LHCN-M2 (cell line): Measurements from ENCODE around the gene PCGF3. TPM values are rescaled to one million over a fixed set of nuclear protein-coding genes. Genes with fewer than 3 reads are reported as not detected.
"Not testable (repeated sequence)": the region's sequence is repeated elsewhere in the genome, so short reads cannot be mapped to it uniquely, and the experiment has no call there.

Experiments used
- DNase-seq: peaks from one replicate; pipeline ENCODE4 v3.0.0-alpha.2; 2012; ENCODE audit warnings: low read depth
- total RNA-seq: library from RNA; depleted of rRNA; stranded (reverse); fragments of >200 nt; gene quantifications from 2 replicates; pipeline ENCODE4 v1.2.3, GENCODE V29; 2014; rRNA removed

Gene PCGF3
- total RNA-seq, 1 experiment from 2014 or later, result 66.3 TPM

GRCh38 chr4:794900-795725, 89.5 kb downstream of the PCGF3 start:
- no peak for DNase-seq

GRCh38 chr4:795726-796119, 90.1 kb downstream of the PCGF3 start:
- DNase-seq, result no peak

DNA sequence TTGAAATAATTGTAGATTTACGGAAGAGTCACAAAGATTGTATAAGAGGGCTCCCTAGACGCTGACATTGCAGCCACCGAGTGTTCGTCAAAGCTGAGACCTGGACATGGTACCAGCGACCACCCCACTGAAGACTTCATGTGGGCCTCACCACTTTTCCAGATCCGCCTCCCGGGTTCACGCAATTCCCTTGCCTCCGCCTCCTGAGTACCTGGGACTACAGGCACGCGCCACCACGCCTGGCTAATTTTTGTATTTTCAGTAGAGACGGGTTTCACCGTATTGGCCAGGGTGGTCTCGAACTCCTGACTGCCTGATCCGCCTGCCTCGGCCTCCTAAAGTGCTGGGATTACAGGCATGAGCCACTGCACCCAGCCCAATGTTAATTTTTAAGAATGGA, 90.6 kb downstream of the PCGF3 start:
- no peak for DNase-seq

GRCh38 chr4:797066-797465, 91.4 kb downstream of the PCGF3 start:
- DNase-seq, result no peak

DNA sequence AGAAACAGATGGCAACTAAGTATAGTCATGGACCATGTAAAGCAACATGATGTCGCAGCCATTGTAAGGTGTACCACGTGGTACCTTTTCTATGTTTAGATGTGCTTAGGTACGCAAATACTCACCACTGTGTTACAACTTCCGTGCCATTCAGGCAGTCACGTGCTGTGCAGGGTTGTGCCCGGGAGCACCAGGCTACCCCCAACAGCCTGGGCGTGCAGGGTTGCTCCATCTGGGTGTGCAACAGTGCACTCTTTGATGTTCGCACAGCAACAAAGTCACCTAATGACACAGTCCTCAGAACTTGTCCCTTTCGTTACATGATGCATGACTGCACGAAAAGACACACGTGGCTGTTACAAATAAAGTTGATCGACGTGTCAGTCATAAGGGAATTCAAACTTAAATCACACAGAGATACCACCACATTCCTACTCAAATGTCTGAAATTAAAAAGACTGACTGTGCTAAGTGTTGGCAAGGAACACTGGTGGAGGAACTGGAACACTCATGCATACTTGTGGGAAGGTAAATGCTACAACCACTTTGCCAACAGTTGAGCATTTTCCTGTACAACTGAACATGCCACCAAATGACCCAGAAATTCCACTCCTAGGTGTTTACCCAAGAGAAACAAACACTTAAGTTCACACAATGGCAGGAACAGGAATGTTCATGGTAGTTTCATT, 95.9 kb downstream of the PCGF3 start:
- DNase-seq, result no peak

GRCh38 chr4:803884-804283, 98.3 kb downstream of the PCGF3 start:
- DNase-seq, result no peak

GRCh38 chr4:804804-805203, 99.2 kb downstream of the PCGF3 start:
- no peak for DNase-seq

- not testable (repeated sequence) for DNase-seq
Observed at GRCh38 chr4:806979-807378, 101.3 kb downstream of the PCGF3 start.

- DNase-seq, result no peak
Observed at GRCh38 chr4:807792-808191, 102.2 kb downstream of the PCGF3 start.

- no peak for DNase-seq
Observed at GRCh38 chr4:808860-809570, 103.4 kb downstream of the PCGF3 start.

DNA sequence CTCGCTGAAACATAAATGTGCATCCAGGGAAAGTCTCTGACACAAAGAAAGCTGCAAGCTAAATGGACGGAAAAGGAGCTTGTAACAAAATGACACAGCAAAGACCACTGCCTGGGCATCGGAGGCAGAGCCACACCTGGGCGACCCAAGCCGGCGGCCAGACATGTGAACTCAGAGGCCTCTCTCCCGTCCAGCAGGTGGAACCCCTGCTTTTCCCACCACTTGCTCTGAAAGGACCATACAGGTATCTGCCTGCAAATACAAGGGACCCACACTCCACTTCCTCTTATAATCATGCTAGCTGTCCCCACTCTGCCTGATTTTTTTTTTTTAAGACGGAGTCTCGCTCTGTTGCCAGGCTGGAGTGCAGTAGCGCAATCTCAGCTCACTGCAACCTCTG, 108.3 kb downstream of the PCGF3 start:
- no peak for DNase-seq

GRCh38 chr4:814312-814850, 108.7 kb downstream of the PCGF3 start:
- no peak for DNase-seq

GRCh38 chr4:815464-816146, 110.0 kb downstream of the PCGF3 start:
- no peak for DNase-seq

DNA sequence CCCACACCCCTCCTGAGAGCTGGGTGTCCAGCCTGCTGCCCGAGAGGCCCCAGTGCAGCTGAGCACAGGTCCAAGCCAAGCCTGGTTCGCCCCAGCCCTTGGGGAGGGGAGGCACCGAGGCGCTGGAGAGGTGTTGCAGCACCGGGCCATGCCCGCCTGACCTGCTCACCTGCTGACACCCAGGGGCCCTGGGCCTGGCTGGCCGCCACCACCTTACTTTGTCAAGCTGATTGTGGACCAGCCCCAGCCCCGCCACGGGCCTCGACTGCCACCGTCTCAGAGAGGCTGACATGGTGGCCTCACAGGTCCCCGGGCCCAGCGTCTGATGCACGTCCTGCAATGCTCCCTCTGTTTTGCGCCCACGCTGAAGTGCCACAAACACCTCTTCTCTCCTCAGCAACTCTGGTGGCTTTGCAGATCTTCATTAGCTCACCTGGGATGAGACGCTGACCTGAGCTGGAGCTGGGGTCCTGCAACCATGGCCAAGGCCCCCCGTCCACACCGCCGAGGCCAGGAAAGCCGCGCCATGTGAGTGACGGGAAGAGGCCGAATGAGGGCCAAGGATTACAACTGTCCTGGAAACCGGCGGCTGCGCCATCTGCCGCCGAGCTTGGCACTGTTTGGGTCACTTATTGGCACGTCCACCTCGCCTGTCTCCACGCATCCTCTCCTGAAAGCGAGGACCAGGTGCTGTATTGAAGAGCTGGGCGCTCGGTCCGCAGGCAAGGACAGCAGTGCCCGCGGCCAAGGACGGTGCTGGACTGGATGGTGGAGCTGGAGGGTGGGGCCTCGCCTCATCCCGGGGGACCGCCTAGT, 112.7 kb downstream of the PCGF3 start:
- DNase-seq, result no peak

- DNase-seq, result no peak
Observed at GRCh38 chr4:819401-820229, 114.0 kb downstream of the PCGF3 start.

Other genes with a start within 250 kb of the PCGF3 start
- gene ZNF721, start 206.7 kb upstream of the PCGF3 start, total RNA-seq, result 8.8 and 13.2 TPM in 2 replicates
- gene PIGG, start 206.6 kb upstream of the PCGF3 start, total RNA-seq, result 33.3 and 36.2 TPM in 2 replicates
- gene TMEM271, start 129.5 kb upstream of the PCGF3 start, total RNA-seq, result not detected in 2 replicates
- 0.06 and 0.29 TPM in 2 replicates for gene PDE6B, start 80.3 kb upstream of the PCGF3 start, total RNA-seq
- 54.2 and 67.9 TPM in 2 replicates for gene ATP5ME, start 31.6 kb upstream of the PCGF3 start, total RNA-seq
- 8.1 and 10.4 TPM in 2 replicates for gene MYL5, start 31.3 kb upstream of the PCGF3 start, total RNA-seq
- gene SLC49A3, start 16.7 kb upstream of the PCGF3 start, total RNA-seq, result 0.17 TPM in 1 of 2 replicates, not detected in the other
- not detected in 2 replicates for gene CPLX1, start 120.3 kb downstream of the PCGF3 start, total RNA-seq
- gene GAK, start 226.5 kb downstream of the PCGF3 start, total RNA-seq, result 92.8 and 126 TPM in 2 replicates
- gene TMEM175, start 226.6 kb downstream of the PCGF3 start, total RNA-seq, result 27.6 and 30.1 TPM in 2 replicates